Calu3 (cell line): ENCODE results near the gene MAP3K1. TPM values are rescaled to one million over a fixed set of nuclear protein-coding genes. Genes with fewer than 3 reads are reported as not detected.

ENCODE experiments used
- BruUV-seq: library from RNA; stranded (reverse); fragments of 400-500 nt; replicated peaks from 2 replicates; lab custom pipeline; 2021; lab: Mats Ljungman, UMichigan
- CTCF ChIA-PET: fragments of 300-600 bp; sonication (Branson Sonifier 250); formaldehyde crosslinking; loops from one replicate; lab custom pipeline; 2022; ENCODE audit warnings: antibody characterized with exemption; lab: Charles Lee
- DNase-seq: peaks from one replicate; pipeline ENCODE4 v3.0.0; 2022
- H3K27ac Mint-ChIP-seq: one replicate; pipeline ENCODE4 v1.8.0; 2022; ENCODE audit warnings: mixed read lengths; ENCODE audit not compliant: unreplicated experiment
- H3K27me3 Mint-ChIP-seq: one replicate; pipeline ENCODE4 v1.8.0; 2022; ENCODE audit warnings: mixed read lengths; ENCODE audit not compliant: unreplicated experiment
- H3K36me3 Mint-ChIP-seq: one replicate; pipeline ENCODE4 v1.8.0; 2022; ENCODE audit warnings: mild to moderate bottlenecking, moderate library complexity, mixed read lengths; ENCODE audit not compliant: insufficient read depth, unreplicated experiment
- H3K4me1 Mint-ChIP-seq: one replicate; pipeline ENCODE4 v1.8.0; 2022; ENCODE audit warnings: mild to moderate bottlenecking, low read depth, mixed read lengths; ENCODE audit not compliant: unreplicated experiment
- H3K4me3 Mint-ChIP-seq: one replicate; pipeline ENCODE4 v1.8.0; 2022; ENCODE audit warnings: mild to moderate bottlenecking, low read depth, moderate library complexity, mixed read lengths; ENCODE audit not compliant: unreplicated experiment
- H3K9me3 Mint-ChIP-seq: one replicate; pipeline ENCODE4 v1.8.0; 2022; ENCODE audit warnings: low read depth, mixed read lengths; ENCODE audit not compliant: unreplicated experiment
- intact Hi-C: fragments of 100-400 bp; cut with micrococcal nuclease; formaldehyde crosslinking; loops from one replicate; pipeline ENCODE4 v1.10.0; 2022; ENCODE audit not compliant: unreplicated experiment
- total RNA-seq: library from RNA; stranded (reverse); gene quantifications from 2 replicates; pipeline ENCODE4 v1.2.3, GENCODE V29; 2022
- TF ChIP-seq, protein P1 (sequence below): fragments of 200-600 bp; IDR thresholded peaks from one replicate; pipeline ENCODE4 v1.8.0; 2022; ENCODE audit warnings: antibody characterized with exemption; ENCODE audit not compliant: unreplicated experiment

The MAP3K1 gene
- total RNA-seq, 1 experiment from 2014 or later = 32.9 TPM

DNA sequence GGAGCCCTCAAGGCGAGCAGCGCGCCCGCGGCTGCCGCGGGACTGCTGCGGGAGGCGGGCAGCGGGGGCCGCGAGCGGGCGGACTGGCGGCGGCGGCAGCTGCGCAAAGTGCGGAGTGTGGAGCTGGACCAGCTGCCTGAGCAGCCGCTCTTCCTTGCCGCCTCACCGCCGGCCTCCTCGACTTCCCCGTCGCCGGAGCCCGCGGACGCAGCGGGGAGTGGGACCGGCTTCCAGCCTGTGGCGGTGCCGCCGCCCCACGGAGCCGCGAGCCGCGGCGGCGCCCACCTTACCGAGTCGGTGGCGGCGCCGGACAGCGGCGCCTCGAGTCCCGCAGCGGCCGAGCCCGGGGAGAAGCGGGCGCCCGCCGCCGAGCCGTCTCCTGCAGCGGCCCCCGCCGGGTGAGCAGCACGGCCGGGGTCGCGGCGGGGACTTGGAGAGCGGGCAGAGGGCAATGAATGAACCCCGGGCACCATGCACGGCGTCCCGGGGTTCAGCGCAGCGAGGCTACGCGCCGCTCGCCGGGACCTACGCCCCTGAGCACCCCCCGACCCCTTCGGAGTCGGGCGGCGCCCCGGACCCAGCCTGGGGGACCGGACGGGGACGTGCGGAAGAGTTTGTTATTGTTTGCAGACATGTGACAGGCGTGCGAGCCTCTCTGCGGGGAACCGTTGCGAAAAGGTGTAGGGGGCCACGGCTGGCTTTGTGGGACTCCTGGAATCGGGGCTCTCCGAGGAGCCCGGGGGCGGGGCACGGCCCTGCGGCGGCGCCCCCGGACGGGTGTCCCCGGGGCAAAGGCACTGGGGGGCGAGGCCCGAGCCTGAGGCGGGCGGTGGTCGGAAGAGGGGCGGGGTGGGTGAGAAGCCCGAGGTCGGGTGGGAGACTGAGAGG, 553 bp downstream of the MAP3K1 start:
- no peak overlapping the region for H3K27ac Mint-ChIP-seq
- no peaks in the 10 kb centered on the region for H3K9me3 Mint-ChIP-seq
- TF ChIP-seq, protein P1, sequence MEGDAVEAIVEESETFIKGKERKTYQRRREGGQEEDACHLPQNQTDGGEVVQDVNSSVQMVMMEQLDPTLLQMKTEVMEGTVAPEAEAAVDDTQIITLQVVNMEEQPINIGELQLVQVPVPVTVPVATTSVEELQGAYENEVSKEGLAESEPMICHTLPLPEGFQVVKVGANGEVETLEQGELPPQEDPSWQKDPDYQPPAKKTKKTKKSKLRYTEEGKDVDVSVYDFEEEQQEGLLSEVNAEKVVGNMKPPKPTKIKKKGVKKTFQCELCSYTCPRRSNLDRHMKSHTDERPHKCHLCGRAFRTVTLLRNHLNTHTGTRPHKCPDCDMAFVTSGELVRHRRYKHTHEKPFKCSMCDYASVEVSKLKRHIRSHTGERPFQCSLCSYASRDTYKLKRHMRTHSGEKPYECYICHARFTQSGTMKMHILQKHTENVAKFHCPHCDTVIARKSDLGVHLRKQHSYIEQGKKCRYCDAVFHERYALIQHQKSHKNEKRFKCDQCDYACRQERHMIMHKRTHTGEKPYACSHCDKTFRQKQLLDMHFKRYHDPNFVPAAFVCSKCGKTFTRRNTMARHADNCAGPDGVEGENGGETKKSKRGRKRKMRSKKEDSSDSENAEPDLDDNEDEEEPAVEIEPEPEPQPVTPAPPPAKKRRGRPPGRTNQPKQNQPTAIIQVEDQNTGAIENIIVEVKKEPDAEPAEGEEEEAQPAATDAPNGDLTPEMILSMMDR = no peak
- H3K36me3 Mint-ChIP-seq = peaks cover 49% of the 10 kb centered on the region
- no peaks in the 10 kb centered on the region for H3K27me3 Mint-ChIP-seq
- DNase-seq = peak; percentile 32
- CTCF ChIA-PET = interaction anchor here (1.2 kb wide), 1 partner anchor 179 kb away, joined by 3 read pairs; no protein-coding TSS in a partner anchor
- intact Hi-C loops = loop anchor here (5.0 kb wide), 1 partner anchor 459 kb away; no protein-coding TSS in a partner anchor
- no TSS peak for BruUV-seq
- H3K4me1 Mint-ChIP-seq = peaks cover 18% of the 10 kb centered on the region
- peak overlapping the region; percentile 94 for H3K4me3 Mint-ChIP-seq

DNA sequence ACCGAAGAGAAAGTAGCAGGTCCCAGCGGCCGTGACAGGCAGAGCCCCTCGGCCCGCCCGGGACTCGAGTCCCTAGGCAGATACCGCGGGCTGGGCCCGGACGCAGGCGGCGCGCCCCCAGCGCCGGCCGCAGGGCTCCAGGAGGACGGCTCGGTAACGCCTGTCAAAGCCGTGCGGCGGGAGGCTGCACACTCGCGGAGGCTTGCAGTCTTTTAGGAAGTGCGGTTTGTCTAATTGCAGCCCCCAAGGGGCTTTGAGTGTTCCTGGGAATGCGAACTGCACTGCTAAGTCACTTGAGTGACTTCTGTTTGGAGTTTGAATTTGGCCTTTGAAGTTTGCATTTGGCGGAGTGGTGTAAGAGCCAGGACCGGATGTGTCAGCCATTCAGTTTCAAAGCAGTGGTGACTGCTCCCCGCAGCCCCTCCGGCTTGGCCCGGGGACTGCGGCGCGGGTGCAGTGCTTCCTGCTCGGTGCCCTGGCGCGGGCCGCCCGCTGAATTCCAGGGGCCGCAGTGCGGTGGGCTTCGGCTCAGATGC, 1.3 kb downstream of the MAP3K1 start:
- peak overlapping the region; percentile 94 for H3K4me3 Mint-ChIP-seq
- CTCF ChIA-PET = no interaction called here
- H3K36me3 Mint-ChIP-seq = peaks cover 49% of the 10 kb centered on the region
- peaks cover 21% of the 10 kb centered on the region for H3K4me1 Mint-ChIP-seq
- no peaks in the 10 kb centered on the region for H3K9me3 Mint-ChIP-seq
- BruUV-seq = no TSS peak
- H3K27ac Mint-ChIP-seq = peak overlapping the region; percentile 72
- TF ChIP-seq, protein P1 = no peak
- intact Hi-C loops = loop anchor here (5.0 kb wide), 1 partner anchor 459 kb away; no protein-coding TSS in a partner anchor
- DNase-seq = peak; percentile 42
- H3K27me3 Mint-ChIP-seq = no peaks in the 10 kb centered on the region

- no peak for DNase-seq
- Mint-ChIP-seq H3K4me3 (peak overlapping the region; percentile 94), H3K27me3 (no peaks in the 10 kb centered on the region), H3K36me3 (peaks cover 51% of the 10 kb centered on the region), H3K9me3 (no peaks in the 10 kb centered on the region), H3K4me1 (peaks cover 25% of the 10 kb centered on the region), H3K27ac (peak overlapping the region; percentile 72)
- BruUV-seq = TSS peak; percentile 40
- TF ChIP-seq, protein P1 = no peak
- CTCF ChIA-PET = interaction anchor here (1.3 to 1.4 kb wide), 2 partner anchors 11 to 179 kb away, joined by 3 to 4 read pairs; no protein-coding TSS in a partner anchor
- intact Hi-C loops = loop anchor here (2.0 to 5.0 kb wide), 2 partner anchors 177 to 460 kb away; no protein-coding TSS in a partner anchor
Observed at GRCh38 chr5:56817263-56818014, 2.1 kb downstream of the MAP3K1 start.

DNA sequence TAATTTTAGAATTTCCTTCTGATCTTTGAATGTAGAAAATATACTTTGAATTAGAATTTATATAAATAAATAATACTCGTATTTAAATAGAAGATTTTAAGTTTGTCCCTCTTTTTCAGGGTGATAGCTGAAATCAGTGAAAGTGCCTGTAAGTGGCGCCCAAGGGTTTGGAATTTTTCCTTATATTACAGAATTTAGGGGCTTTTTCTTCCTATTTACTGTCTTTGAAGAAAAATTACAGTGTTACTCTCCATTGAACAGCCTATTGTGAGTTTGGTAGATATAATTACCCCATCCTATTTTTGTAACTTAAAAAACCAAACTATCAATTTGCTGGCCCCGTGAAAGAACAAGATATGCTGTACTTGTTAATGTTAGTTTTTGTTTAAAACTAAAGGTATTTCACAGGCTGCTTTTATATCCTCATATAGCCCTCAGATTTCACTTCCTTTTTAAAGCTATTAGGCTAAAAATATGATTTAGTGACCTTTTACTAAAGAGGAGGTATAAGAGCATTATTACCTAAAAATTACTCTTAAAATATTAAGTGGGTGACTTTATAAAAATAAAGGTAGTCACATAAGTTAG, 3.2 kb downstream of the MAP3K1 start:
- CTCF ChIA-PET = interaction anchor here (0.7 to 1.4 kb wide), 3 partner anchors 10 to 342 kb away, joined by 3 to 4 read pairs (median 4); no protein-coding TSS in a partner anchor
- no peaks in the 10 kb centered on the region for H3K27me3 Mint-ChIP-seq
- peaks cover 59% of the 10 kb centered on the region for H3K36me3 Mint-ChIP-seq
- no TSS peak for BruUV-seq
- peaks cover 36% of the 10 kb centered on the region for H3K4me1 Mint-ChIP-seq
- intact Hi-C loops = loop anchor here (2.0 to 5.0 kb wide), 2 partner anchors 178 to 461 kb away; no protein-coding TSS in a partner anchor
- no peak for DNase-seq
- TF ChIP-seq, protein P1 = no peak
- no peaks in the 10 kb centered on the region for H3K9me3 Mint-ChIP-seq
- peak overlapping the region; percentile 65 for H3K4me3 Mint-ChIP-seq
- peak overlapping the region; percentile 67 for H3K27ac Mint-ChIP-seq
